GM12878 (cell line): ENCODE results near the gene CREB5. TPM values are rescaled to one million over a fixed set of nuclear protein-coding genes. Genes with fewer than 3 reads are reported as not detected.

Experiments
- ATAC-seq: fragments of 200-7000 bp; cut with Tn5 transposase; 3 replicates; pipeline ENCODE4 v1.9.1; 2020; ENCODE audit warnings: mild to moderate bottlenecking, moderate library complexity
- BruUV-seq: library from RNA; stranded (reverse); fragments of 400-500 nt; replicated peaks from 2 replicates; lab custom pipeline; 2021; lab: Mats Ljungman, UMichigan
- CTCF ChIA-PET: fragments of 300-600 bp; sonication (Branson Sonifier 250); formaldehyde crosslinking; extraction: SDS; loops from one replicate; lab custom pipeline; 2021; ENCODE audit warnings: inconsistent platforms; lab: Yijun Ruan, JAX
- POLR2A ChIA-PET: fragments of 350-600 bp; formaldehyde crosslinking; extraction: SDS; loops from one replicate; lab custom pipeline; 2021; ENCODE audit warnings: inconsistent platforms; lab: Charles Lee
- RAD21 ChIA-PET: fragments of 300-600 bp; sonication (Branson Sonifier 250); formaldehyde crosslinking; loops from one replicate; lab custom pipeline; 2023; ENCODE audit warnings: antibody characterized with exemption; ENCODE audit not compliant: unreplicated experiment; lab: Charles Lee
- SMC1A ChIA-PET: fragments of 300-600 bp; sonication (Branson Sonifier 250); formaldehyde crosslinking; loops from one replicate; lab custom pipeline; 2023; ENCODE audit not compliant: unreplicated experiment, uncharacterized antibody; lab: Charles Lee
- DNase-seq: peaks from one replicate; pipeline ENCODE4 v3.0.0-alpha.2; 2011; ENCODE audit warnings: low read depth, low spot score
- FAIRE-seq: peaks from 3 replicates; lab custom pipeline; 2011; peaks lifted over from hg19 to GRCh38; lab: Jason Lieb, UNC
- H2AFZ ChIP-seq: 2 replicates; pipeline ENCODE4 v1.6.0; 2011; ENCODE audit warnings: low read depth, low read length, control low read depth; ENCODE audit not compliant: control insufficient read depth
- H3K27ac ChIP-seq: 2 replicates; pipeline ENCODE4 v1.5.1; 2011; ENCODE audit warnings: control low read depth; ENCODE audit not compliant: control insufficient read depth, insufficient read depth
- H3K27me3 ChIP-seq, 2 experiments: replicated peaks in 1 of 2; 2 replicates each; pipeline versions ENCODE4 v1.6.0 to v1.6.1; 2011; ENCODE audit warnings: low read length in 1 of 2; ENCODE audit not compliant: control insufficient read depth in 2 of 2, insufficient read depth in 2 of 2
- H3K36me3 ChIP-seq, 2 experiments: 2 replicates each; pipeline ENCODE4 v1.5.1; 2011; ENCODE audit warnings: low read length in 1 of 2; ENCODE audit not compliant: control insufficient read depth in 2 of 2, insufficient read depth in 2 of 2
- H3K4me1 ChIP-seq: 2 replicates; pipeline ENCODE4 v1.6.1; 2011; ENCODE audit warnings: mild to moderate bottlenecking, low read length, moderate library complexity, mixed read lengths; ENCODE audit not compliant: control insufficient read depth, insufficient read depth
- H3K4me2 ChIP-seq: 2 replicates; pipeline ENCODE4 v1.6.0; 2011; ENCODE audit warnings: control low read depth; ENCODE audit not compliant: control insufficient read depth, insufficient read depth
- H3K4me3 ChIP-seq: fragments of 200-600 bp; sonication (generic); 2 replicates; pipeline ENCODE4 v1.5.1; 2016
- H3K79me2 ChIP-seq: 2 replicates; pipeline ENCODE4 v1.6.0; 2011; ENCODE audit warnings: low read length; ENCODE audit not compliant: control insufficient read depth, insufficient read depth
- H3K9ac ChIP-seq: 2 replicates; pipeline ENCODE4 v1.8.0; 2011; ENCODE audit warnings: low read length, control low read depth, mixed read lengths; ENCODE audit not compliant: control insufficient read depth, insufficient read depth
- H3K9me3 ChIP-seq: replicated peaks from 3 replicates; pipeline ENCODE4 v1.5.1; 2011; ENCODE audit warnings: mild to moderate bottlenecking, low read length; ENCODE audit not compliant: control insufficient read depth, insufficient read depth
- H4K20me1 ChIP-seq: 2 replicates; pipeline ENCODE4 v1.6.0; 2011; ENCODE audit not compliant: control insufficient read depth, insufficient read depth
- EED ChIP-seq: sonication (generic); IDR thresholded peaks from 2 replicates; pipeline ENCODE4 v1.6.1; 2016; ENCODE audit warnings: antibody characterized with exemption, low read depth
- GATAD2B ChIP-seq: fragments of 450-650 bp; conservative IDR thresholded peaks from 2 replicates; pipeline ENCODE4 v1.6.1; 2017; ENCODE audit warnings: low read depth, mild to moderate bottlenecking, moderate library complexity
- NFIC ChIP-seq: IDR thresholded peaks from 2 replicates; pipeline ENCODE4 v1.6.1; 2012; ENCODE audit warnings: low read depth, mild to moderate bottlenecking, inconsistent platforms, low read length, moderate library complexity
- SMAD5 ChIP-seq: IDR thresholded peaks from 2 replicates; pipeline ENCODE4 v1.6.1; 2016; ENCODE audit warnings: antibody characterized with exemption, low read depth
- SMC3 ChIP-seq: IDR thresholded peaks from 2 replicates; pipeline ENCODE4 v1.6.1; 2011; ENCODE audit warnings: low read length, improper control_type of control experiment, borderline replicate concordance
- WGBS: methylation state at CpG from one replicate; pipeline ENCODE4 v1.1.6; 2016; ENCODE audit warnings: low lambda C conversion rate; ENCODE audit not compliant: insufficient replicate concordance, insufficient coverage; ENCODE audit errors: missing lambda C conversion rate; 5-methylcytosine and 5-hydroxymethylcytosine counted together
- in situ Hi-C: fragments of 300-500 bp; cut with MboI; formaldehyde crosslinking; loops from 9 replicates; pipeline ENCODE4 v1.14.3; 2018; ENCODE audit warnings: mixed read lengths
- intact Hi-C: fragments of 100-400 bp; cut with micrococcal nuclease; formaldehyde crosslinking; loops from one replicate; pipeline ENCODE4 v1.14.2; 2022; ENCODE audit not compliant: unreplicated experiment
- polyA plus RNA-seq, 11 experiments: library from polyadenylated mRNA; depleted of rRNA in 4 of 11; unstranded in 6 of 11; stranded (reverse) in 5 of 11; fragments of >200 nt; fragmentation: Nextera tagmentation in 4 of 11; fragmentation: Illumina TruSeq in 1 of 11; extraction: Ambion mirVana in 4 of 11; extraction: Trizol in 1 of 11; gene quantifications; 1 replicate in 1 of 11; 2 replicates in 10 of 11; pipeline versions ENCODE4 v1.2.1 to v1.2.3, GENCODE V29; 2011 to 2016; ENCODE audit warnings: inconsistent platforms in 2 of 11, missing spikeins in 2 of 11, low read depth in 1 of 11
- total RNA-seq, 4 experiments: library from RNA; depleted of rRNA in 3 of 4; stranded (reverse); fragments of >200 nt in 3 of 4; fragmentation: Illumina TruSeq in 1 of 4; extraction: Trizol in 1 of 4; gene quantifications; 2 replicates each; pipeline versions ENCODE4 v1.2.1 to v1.2.3, GENCODE V29; 2013 to 2021
- TF ChIP-seq, protein P1 (sequence below): IDR thresholded peaks from 2 replicates; pipeline ENCODE4 v1.6.1; 2012; ENCODE audit warnings: improper control_type of control experiment, low read depth, low read length; ENCODE audit not compliant: insufficient replicate concordance
- TF ChIP-seq, protein P2 (sequence below): fragments of 450-650 bp; IDR thresholded peaks from 2 replicates; pipeline ENCODE4 v1.6.1; 2017; ENCODE audit warnings: mild to moderate bottlenecking, moderate library complexity
- TF ChIP-seq, protein P3 (sequence below): IDR thresholded peaks from 2 replicates; pipeline ENCODE4 v1.6.1; 2011; ENCODE audit warnings: low read depth, mild to moderate bottlenecking, low read length, moderate library complexity, borderline replicate concordance; ENCODE audit errors: extremely low read depth
- TF ChIP-seq, protein P4 (sequence below): fragments of 450-650 bp; IDR thresholded peaks from 2 replicates; pipeline ENCODE4 v1.6.1; 2017; ENCODE audit warnings: mild to moderate bottlenecking, low read depth, inconsistent platforms; ENCODE audit not compliant: poor library complexity, severe bottlenecking

The CREB5 gene
- total and polyA plus RNA-seq, 10 of the 15 experiments (the other 5 are each of a cell fraction or from before 2014, with no cell fraction given), result 12.9 to 74.1 (median 53.0) TPM

DNA sequence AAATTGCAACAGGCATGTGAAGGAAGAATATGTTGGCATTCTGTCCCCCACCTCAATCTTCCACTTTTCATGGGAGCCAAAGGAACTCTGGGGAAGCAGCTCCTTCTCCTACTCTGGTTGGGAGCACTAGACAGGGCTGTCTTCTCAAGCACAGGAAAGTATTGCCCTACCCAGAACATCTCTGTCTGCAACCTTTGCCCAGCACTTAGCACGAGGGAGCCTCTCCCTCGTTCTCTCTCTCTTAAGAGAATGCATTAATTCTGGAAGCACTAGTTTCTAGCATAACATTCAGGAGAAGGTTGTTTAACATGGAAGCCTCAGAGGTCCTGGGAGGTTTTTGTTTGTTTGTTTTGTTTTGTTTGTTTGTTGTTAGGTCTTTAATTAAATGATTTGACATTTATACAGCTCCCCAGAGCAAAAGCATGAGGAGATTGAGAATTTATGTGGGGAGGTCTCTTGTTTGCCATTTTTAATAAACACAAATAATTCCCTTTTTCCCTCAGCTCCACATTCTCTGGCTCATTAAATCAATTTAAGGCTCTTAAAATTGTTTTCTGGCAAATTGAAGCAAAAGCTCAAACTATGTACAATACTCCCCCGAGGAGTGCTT lies 305.2 kb downstream of the CREB5 start:
- H3K9me3 ChIP-seq, result no peaks in the 10 kb centered on the region
- H3K79me2 ChIP-seq, result no peaks in the 10 kb centered on the region
- H3K27me3 ChIP-seq, result no peaks in the 10 kb centered on the region
- no peak overlapping the region for H3K9ac ChIP-seq
- FAIRE-seq (no peak), DNase-seq (no peak), ATAC-seq (no peak)
- ChIA-PET SMC1A (interaction anchor here (0.7 to 2.1 kb wide), 5 partner anchors 9 to 128 kb away, joined by 3 to 5 read pairs (median 4); no protein-coding TSS in a partner anchor), CTCF (interaction anchor here (1.1 kb wide), 1 partner anchor 122 kb away, joined by 5 read pairs; no protein-coding TSS in a partner anchor), RAD21 (interaction anchor here (0.6 to 0.7 kb wide), 3 partner anchors 108 to 321 kb away, joined by 3 read pairs; no protein-coding TSS in a partner anchor), POLR2A (interaction anchor here (0.6 to 0.7 kb wide), 4 partner anchors 22 to 354 kb away, joined by 3 to 6 read pairs (median 4); no protein-coding TSS in a partner anchor)
- no peaks in the 10 kb centered on the region for H4K20me1 ChIP-seq
- no peak overlapping the region for H2AFZ ChIP-seq
- intact Hi-C loops, result no loop called here
- WGBS, result 37% methylated on average over 3 of the region's 3 CpGs
- no peak overlapping the region for H3K4me3 ChIP-seq
- in situ Hi-C loops, result no loop called here
- BruUV-seq, result no TSS peak
- H3K36me3 ChIP-seq, result peaks cover 0 to 5% of the 10 kb centered on the region in 2 experiments; a peak in 2 of 4 replicates
- no peak overlapping the region for H3K27ac ChIP-seq
- no peaks in the 10 kb centered on the region for H3K4me1 ChIP-seq
- H3K4me2 ChIP-seq, result no peak overlapping the region
- TF ChIP-seq SMC3 (no peak), NFIC (no peak), EED (no peak), GATAD2B (no peak), SMAD5 (no peak)
- TF ChIP-seq, protein P1, sequence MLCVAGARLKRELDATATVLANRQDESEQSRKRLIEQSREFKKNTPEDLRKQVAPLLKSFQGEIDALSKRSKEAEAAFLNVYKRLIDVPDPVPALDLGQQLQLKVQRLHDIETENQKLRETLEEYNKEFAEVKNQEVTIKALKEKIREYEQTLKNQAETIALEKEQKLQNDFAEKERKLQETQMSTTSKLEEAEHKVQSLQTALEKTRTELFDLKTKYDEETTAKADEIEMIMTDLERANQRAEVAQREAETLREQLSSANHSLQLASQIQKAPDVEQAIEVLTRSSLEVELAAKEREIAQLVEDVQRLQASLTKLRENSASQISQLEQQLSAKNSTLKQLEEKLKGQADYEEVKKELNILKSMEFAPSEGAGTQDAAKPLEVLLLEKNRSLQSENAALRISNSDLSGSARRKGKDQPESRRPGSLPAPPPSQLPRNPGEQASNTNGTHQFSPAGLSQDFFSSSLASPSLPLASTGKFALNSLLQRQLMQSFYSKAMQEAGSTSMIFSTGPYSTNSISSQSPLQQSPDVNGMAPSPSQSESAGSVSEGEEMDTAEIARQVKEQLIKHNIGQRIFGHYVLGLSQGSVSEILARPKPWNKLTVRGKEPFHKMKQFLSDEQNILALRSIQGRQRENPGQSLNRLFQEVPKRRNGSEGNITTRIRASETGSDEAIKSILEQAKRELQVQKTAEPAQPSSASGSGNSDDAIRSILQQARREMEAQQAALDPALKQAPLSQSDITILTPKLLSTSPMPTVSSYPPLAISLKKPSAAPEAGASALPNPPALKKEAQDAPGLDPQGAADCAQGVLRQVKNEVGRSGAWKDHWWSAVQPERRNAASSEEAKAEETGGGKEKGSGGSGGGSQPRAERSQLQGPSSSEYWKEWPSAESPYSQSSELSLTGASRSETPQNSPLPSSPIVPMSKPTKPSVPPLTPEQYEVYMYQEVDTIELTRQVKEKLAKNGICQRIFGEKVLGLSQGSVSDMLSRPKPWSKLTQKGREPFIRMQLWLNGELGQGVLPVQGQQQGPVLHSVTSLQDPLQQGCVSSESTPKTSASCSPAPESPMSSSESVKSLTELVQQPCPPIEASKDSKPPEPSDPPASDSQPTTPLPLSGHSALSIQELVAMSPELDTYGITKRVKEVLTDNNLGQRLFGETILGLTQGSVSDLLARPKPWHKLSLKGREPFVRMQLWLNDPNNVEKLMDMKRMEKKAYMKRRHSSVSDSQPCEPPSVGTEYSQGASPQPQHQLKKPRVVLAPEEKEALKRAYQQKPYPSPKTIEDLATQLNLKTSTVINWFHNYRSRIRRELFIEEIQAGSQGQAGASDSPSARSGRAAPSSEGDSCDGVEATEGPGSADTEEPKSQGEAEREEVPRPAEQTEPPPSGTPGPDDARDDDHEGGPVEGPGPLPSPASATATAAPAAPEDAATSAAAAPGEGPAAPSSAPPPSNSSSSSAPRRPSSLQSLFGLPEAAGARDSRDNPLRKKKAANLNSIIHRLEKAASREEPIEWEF, result no peak
- TF ChIP-seq, protein P2, sequence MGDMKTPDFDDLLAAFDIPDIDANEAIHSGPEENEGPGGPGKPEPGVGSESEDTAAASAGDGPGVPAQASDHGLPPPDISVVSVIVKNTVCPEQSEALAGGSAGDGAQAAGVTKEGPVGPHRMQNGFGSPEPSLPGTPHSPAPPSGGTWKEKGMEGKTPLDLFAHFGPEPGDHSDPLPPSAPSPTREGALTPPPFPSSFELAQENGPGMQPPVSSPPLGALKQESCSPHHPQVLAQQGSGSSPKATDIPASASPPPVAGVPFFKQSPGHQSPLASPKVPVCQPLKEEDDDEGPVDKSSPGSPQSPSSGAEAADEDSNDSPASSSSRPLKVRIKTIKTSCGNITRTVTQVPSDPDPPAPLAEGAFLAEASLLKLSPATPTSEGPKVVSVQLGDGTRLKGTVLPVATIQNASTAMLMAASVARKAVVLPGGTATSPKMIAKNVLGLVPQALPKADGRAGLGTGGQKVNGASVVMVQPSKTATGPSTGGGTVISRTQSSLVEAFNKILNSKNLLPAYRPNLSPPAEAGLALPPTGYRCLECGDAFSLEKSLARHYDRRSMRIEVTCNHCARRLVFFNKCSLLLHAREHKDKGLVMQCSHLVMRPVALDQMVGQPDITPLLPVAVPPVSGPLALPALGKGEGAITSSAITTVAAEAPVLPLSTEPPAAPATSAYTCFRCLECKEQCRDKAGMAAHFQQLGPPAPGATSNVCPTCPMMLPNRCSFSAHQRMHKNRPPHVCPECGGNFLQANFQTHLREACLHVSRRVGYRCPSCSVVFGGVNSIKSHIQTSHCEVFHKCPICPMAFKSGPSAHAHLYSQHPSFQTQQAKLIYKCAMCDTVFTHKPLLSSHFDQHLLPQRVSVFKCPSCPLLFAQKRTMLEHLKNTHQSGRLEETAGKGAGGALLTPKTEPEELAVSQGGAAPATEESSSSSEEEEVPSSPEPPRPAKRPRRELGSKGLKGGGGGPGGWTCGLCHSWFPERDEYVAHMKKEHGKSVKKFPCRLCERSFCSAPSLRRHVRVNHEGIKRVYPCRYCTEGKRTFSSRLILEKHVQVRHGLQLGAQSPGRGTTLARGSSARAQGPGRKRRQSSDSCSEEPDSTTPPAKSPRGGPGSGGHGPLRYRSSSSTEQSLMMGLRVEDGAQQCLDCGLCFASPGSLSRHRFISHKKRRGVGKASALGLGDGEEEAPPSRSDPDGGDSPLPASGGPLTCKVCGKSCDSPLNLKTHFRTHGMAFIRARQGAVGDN, result no peak
- TF ChIP-seq, protein P3, sequence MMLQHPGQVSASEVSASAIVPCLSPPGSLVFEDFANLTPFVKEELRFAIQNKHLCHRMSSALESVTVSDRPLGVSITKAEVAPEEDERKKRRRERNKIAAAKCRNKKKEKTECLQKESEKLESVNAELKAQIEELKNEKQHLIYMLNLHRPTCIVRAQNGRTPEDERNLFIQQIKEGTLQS, result no peak
- TF ChIP-seq, protein P4, sequence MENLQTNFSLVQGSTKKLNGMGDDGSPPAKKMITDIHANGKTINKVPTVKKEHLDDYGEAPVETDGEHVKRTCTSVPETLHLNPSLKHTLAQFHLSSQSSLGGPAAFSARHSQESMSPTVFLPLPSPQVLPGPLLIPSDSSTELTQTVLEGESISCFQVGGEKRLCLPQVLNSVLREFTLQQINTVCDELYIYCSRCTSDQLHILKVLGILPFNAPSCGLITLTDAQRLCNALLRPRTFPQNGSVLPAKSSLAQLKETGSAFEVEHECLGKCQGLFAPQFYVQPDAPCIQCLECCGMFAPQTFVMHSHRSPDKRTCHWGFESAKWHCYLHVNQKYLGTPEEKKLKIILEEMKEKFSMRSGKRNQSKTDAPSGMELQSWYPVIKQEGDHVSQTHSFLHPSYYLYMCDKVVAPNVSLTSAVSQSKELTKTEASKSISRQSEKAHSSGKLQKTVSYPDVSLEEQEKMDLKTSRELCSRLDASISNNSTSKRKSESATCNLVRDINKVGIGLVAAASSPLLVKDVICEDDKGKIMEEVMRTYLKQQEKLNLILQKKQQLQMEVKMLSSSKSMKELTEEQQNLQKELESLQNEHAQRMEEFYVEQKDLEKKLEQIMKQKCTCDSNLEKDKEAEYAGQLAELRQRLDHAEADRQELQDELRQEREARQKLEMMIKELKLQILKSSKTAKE, result no peak
